H9 (cell line): ENCODE results near the gene SRBD1. TPM values are rescaled to one million over a fixed set of nuclear protein-coding genes. Genes with fewer than 3 reads are reported as not detected.

ENCODE experiments used
- DNase-seq: peaks from one replicate; pipeline ENCODE4 v3.0.0-alpha.2; 2017
- H2AFZ ChIP-seq: one replicate; pipeline ENCODE4 v1.6.1; 2013; ENCODE audit warnings: mild to moderate bottlenecking, low read length, control low read depth, moderate library complexity
- H2AK5ac ChIP-seq: 2 replicates; pipeline ENCODE4 v1.6.1; 2013; ENCODE audit warnings: low read length, control low read depth, mixed read lengths; ENCODE audit not compliant: insufficient read length
- H2BK120ac ChIP-seq: one replicate; pipeline ENCODE4 v1.6.1; 2013; ENCODE audit warnings: low read depth, mild to moderate bottlenecking, low read length, control low read depth, inconsistent platforms; ENCODE audit not compliant: poor library complexity, severe bottlenecking
- H2BK12ac ChIP-seq: 2 replicates; pipeline ENCODE4 v1.6.1; 2013; ENCODE audit warnings: low read length, control low read depth, mixed read lengths, low read depth; ENCODE audit not compliant: insufficient read length
- H2BK15ac ChIP-seq: 2 replicates; pipeline ENCODE4 v1.6.1; 2013; ENCODE audit warnings: low read depth, low read length, control low read depth
- H2BK20ac ChIP-seq: one replicate; pipeline ENCODE4 v1.6.1; 2013; ENCODE audit warnings: low read depth, mild to moderate bottlenecking, low read length, control low read depth, inconsistent platforms; ENCODE audit not compliant: poor library complexity, severe bottlenecking
- H2BK5ac ChIP-seq: 2 replicates; pipeline ENCODE4 v1.6.1; 2013; ENCODE audit warnings: low read length, control low read depth, mixed read lengths; ENCODE audit not compliant: insufficient read length
- H3K14ac ChIP-seq: 2 replicates; pipeline ENCODE4 v1.6.1; 2013; ENCODE audit warnings: low read length, control low read depth; ENCODE audit not compliant: insufficient read depth
- H3K18ac ChIP-seq: 2 replicates; pipeline ENCODE4 v1.6.1; 2013; ENCODE audit warnings: low read depth, mild to moderate bottlenecking, mixed read lengths, low read length, control low read depth; ENCODE audit not compliant: insufficient read length
- H3K23ac ChIP-seq: 2 replicates; pipeline ENCODE4 v1.6.1; 2013; ENCODE audit warnings: low read length, control low read depth, mixed read lengths, low read depth; ENCODE audit not compliant: insufficient read length
- H3K23me2 ChIP-seq: 2 replicates; pipeline ENCODE4 v1.6.1; 2013; ENCODE audit warnings: low read depth, mild to moderate bottlenecking, mixed read lengths, low read length, control low read depth; ENCODE audit not compliant: insufficient read length, poor library complexity, severe bottlenecking
- H3K27ac ChIP-seq: 2 replicates; pipeline ENCODE4 v1.5.1; 2013; ENCODE audit warnings: low read length, control low read depth, mixed read lengths, low read depth; ENCODE audit not compliant: insufficient read length
- H3K27me3 ChIP-seq: 2 replicates; pipeline ENCODE4 v1.6.1; 2013; ENCODE audit warnings: low read length, control low read depth, inconsistent platforms; ENCODE audit not compliant: insufficient read depth
- H3K4ac ChIP-seq: 2 replicates; pipeline ENCODE4 v1.6.1; 2013; ENCODE audit warnings: low read depth, mild to moderate bottlenecking, control low read depth, inconsistent platforms, low read length, moderate library complexity
- H3K4me1 ChIP-seq: 2 replicates; pipeline ENCODE4 v1.6.1; 2013; ENCODE audit warnings: low read length, control low read depth, inconsistent platforms; ENCODE audit not compliant: insufficient read depth
- H3K4me2 ChIP-seq: 2 replicates; pipeline ENCODE4 v1.6.1; 2013; ENCODE audit warnings: low read length, control low read depth, mixed read lengths; ENCODE audit not compliant: insufficient read length, insufficient read depth
- H3K56ac ChIP-seq: 2 replicates; pipeline ENCODE4 v1.6.1; 2013; ENCODE audit warnings: low read depth, mild to moderate bottlenecking, mixed read lengths, low read length, control low read depth; ENCODE audit not compliant: insufficient read length
- H3K79me1 ChIP-seq: 2 replicates; pipeline ENCODE4 v1.6.1; 2013; ENCODE audit warnings: low read depth, mild to moderate bottlenecking, moderate library complexity, low read length, control low read depth, inconsistent platforms; ENCODE audit not compliant: insufficient read depth, poor library complexity, severe bottlenecking
- H3K79me2 ChIP-seq: 2 replicates; pipeline ENCODE4 v1.6.1; 2013; ENCODE audit warnings: low read length, control low read depth, inconsistent platforms; ENCODE audit not compliant: insufficient read depth
- H3K9ac ChIP-seq: 2 replicates; pipeline ENCODE4 v1.6.1; 2013; ENCODE audit warnings: low read length, control low read depth, mixed read lengths; ENCODE audit not compliant: insufficient read length; ENCODE audit errors: extremely low read depth
- H3K9me3 ChIP-seq: one replicate; pipeline ENCODE4 v1.6.1; 2013; ENCODE audit warnings: low read depth, low read length, inconsistent platforms; ENCODE audit not compliant: control insufficient read depth
- H3T11ph ChIP-seq: one replicate; pipeline ENCODE4 v1.6.1; 2013; ENCODE audit warnings: mild to moderate bottlenecking, low read length, control low read depth, inconsistent platforms
- H4K20me1 ChIP-seq: one replicate; pipeline ENCODE4 v1.6.1; 2013; ENCODE audit not compliant: control insufficient read depth, insufficient read length, insufficient read depth
- H4K5ac ChIP-seq: 2 replicates; pipeline ENCODE4 v1.6.1; 2013; ENCODE audit warnings: low read depth, mild to moderate bottlenecking, mixed read lengths, low read length, control low read depth; ENCODE audit not compliant: insufficient read length
- H4K8ac ChIP-seq: replicated peaks from 2 replicates; pipeline ENCODE4 v1.6.1; 2013; ENCODE audit warnings: low read length, control low read depth, mixed read lengths, low read depth; ENCODE audit not compliant: insufficient read length
- H4K91ac ChIP-seq: 2 replicates; pipeline ENCODE4 v1.6.1; 2013; ENCODE audit warnings: low read depth, mild to moderate bottlenecking, moderate library complexity, mixed read lengths, low read length, control low read depth; ENCODE audit not compliant: insufficient read length
- H3K27ac Mint-ChIP-seq, 3 experiments: 2 replicates in 2 of 3; 3 replicates in 1 of 3; pipeline ENCODE4 v1.8.0; 2020 to 2021; ENCODE audit warnings: mixed read lengths in 3 of 3, mild to moderate bottlenecking in 1 of 3, moderate library complexity in 1 of 3
- H3K27me3 Mint-ChIP-seq: 2 replicates; pipeline ENCODE4 v1.8.0; 2021; ENCODE audit warnings: low read depth, mild to moderate bottlenecking, moderate library complexity, mixed read lengths
- H3K36me3 Mint-ChIP-seq, 3 experiments: 2 replicates in 2 of 3; 3 replicates in 1 of 3; pipeline ENCODE4 v1.8.0; 2020 to 2021; ENCODE audit warnings: low read depth in 3 of 3, mixed read lengths in 3 of 3; ENCODE audit not compliant: insufficient read depth in 1 of 3
- H3K4me1 Mint-ChIP-seq, 2 experiments: 2 replicates each; pipeline ENCODE4 v1.8.0; 2020; ENCODE audit warnings: mixed read lengths in 2 of 2
- H3K4me3 Mint-ChIP-seq, 2 experiments: 2 replicates in 1 of 2; 3 replicates in 1 of 2; pipeline ENCODE4 v1.8.0; 2020 to 2021; ENCODE audit warnings: mild to moderate bottlenecking in 2 of 2, mixed read lengths in 2 of 2, moderate library complexity in 1 of 2
- H3K9me3 Mint-ChIP-seq, 2 experiments: 2 replicates in 1 of 2; 3 replicates in 1 of 2; pipeline ENCODE4 v1.8.0; 2020; ENCODE audit warnings: mild to moderate bottlenecking in 2 of 2, mixed read lengths in 2 of 2, moderate library complexity in 1 of 2
- CTCF ChIP-seq: fragments of 200-600 bp; sonication (generic); conservative IDR thresholded peaks from 3 replicates; pipeline ENCODE4 v1.8.0; 2021; ENCODE audit warnings: antibody characterized with exemption, mild to moderate bottlenecking
- WGBS: extraction: QIAGEN DNeasy Blood & Tissue Kit; methylation state at CpG from one replicate; pipeline ENCODE4 v1.1.7; 2013; ENCODE audit warnings: missing lambda C conversion rate, low lambda C conversion rate, mixed read lengths; ENCODE audit not compliant: insufficient read length; ENCODE audit errors: extremely low coverage; 5-methylcytosine and 5-hydroxymethylcytosine counted together
- total RNA-seq: library from RNA; stranded (reverse); gene quantifications from 2 replicates; pipeline ENCODE4 v1.2.1, GENCODE V29; 2021

The SRBD1 gene
- total RNA-seq, 1 experiment from 2014 or later, result 18.3 TPM

GRCh38 chr2:45591073-45591472 is 20.0 kb downstream of the SRBD1 start:
- Histone ChIP-seq H2AFZ (no peak overlapping the region), H3K27ac (no peak overlapping the region), H2AK5ac (no peak overlapping the region), H4K8ac (no peak overlapping the region), H4K5ac (no peak overlapping the region), H3K18ac (no peak overlapping the region), H3K23me2 (no peaks in the 10 kb centered on the region), H3K27me3 (no peaks in the 10 kb centered on the region), H4K91ac (no peak overlapping the region), H3K23ac (no peak overlapping the region), H3K4me1 (no peaks in the 10 kb centered on the region; the same call in 1 of the 2 replicates), H3K4me2 (no peak overlapping the region), H3T11ph (no peak overlapping the region), H2BK20ac (no peak overlapping the region), H3K9ac (no peak overlapping the region), H3K79me2 (peaks cover 5% of the 10 kb centered on the region; the same call in 1 of the 2 replicates), H3K14ac (no peak overlapping the region), H2BK15ac (no peak overlapping the region), H3K4ac (no peak overlapping the region), H3K56ac (no peak overlapping the region), H3K79me1 (peaks cover 6% of the 10 kb centered on the region), H2BK12ac (no peak overlapping the region), H4K20me1 (no peaks in the 10 kb centered on the region), H3K9me3 (no peaks in the 10 kb centered on the region), H2BK120ac (no peak overlapping the region), H2BK5ac (no peak overlapping the region)
- TF ChIP-seq CTCF, result no peak
- Mint-ChIP-seq H3K27me3 (no peaks in the 10 kb centered on the region), H3K9me3 (no peaks in the 10 kb centered on the region), H3K27ac (no peak overlapping the region; a peak in 2 of 7 replicates), H3K4me3 (no peak overlapping the region), H3K36me3 (peaks cover 12 to 28% (median 22%) of the 10 kb centered on the region in 3 experiments), H3K4me1 (peaks cover 12 to 18% of the 10 kb centered on the region in 2 experiments)
- no CpG with 5 or more reads among the region's 1 CpG for WGBS
- no peak for DNase-seq
